SH-SY5Y (cell line): ENCODE results near the gene SH3D21.

ENCODE experiments used
- GATA2 ChIP-seq: IDR thresholded peaks from 2 replicates; pipeline ENCODE4 v1.6.1; 2011; ENCODE audit warnings: mild to moderate bottlenecking, low read depth, low read length
- GATA3 ChIP-seq: IDR thresholded peaks from 2 replicates; pipeline ENCODE4 v1.6.1; 2011; ENCODE audit warnings: low read depth, mild to moderate bottlenecking, low read length, moderate library complexity

GRCh38 chr1:36327421-36328087, 21.4 kb downstream of the SH3D21 start:
- TF ChIP-seq GATA2 = no peak
- TF ChIP-seq GATA3 = no peak
